ENCODE data around the gene TFR2.

DNA sequence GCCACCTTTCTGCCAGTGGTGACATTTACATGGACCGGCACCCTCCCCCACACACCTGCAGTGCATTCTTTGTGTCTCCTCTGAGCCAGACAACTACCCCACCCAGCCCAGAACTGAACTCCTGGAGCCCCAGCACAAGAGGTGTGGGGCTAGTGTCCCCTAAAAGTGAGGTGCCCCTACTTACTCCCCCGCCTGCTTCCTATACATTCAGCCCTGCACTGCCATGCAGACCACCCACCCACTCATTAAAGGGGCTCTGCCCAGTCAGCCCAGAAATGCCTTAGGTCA is 69.6 kb downstream of the TFR2 start:
- TF ChIP-seq, protein P1, sequence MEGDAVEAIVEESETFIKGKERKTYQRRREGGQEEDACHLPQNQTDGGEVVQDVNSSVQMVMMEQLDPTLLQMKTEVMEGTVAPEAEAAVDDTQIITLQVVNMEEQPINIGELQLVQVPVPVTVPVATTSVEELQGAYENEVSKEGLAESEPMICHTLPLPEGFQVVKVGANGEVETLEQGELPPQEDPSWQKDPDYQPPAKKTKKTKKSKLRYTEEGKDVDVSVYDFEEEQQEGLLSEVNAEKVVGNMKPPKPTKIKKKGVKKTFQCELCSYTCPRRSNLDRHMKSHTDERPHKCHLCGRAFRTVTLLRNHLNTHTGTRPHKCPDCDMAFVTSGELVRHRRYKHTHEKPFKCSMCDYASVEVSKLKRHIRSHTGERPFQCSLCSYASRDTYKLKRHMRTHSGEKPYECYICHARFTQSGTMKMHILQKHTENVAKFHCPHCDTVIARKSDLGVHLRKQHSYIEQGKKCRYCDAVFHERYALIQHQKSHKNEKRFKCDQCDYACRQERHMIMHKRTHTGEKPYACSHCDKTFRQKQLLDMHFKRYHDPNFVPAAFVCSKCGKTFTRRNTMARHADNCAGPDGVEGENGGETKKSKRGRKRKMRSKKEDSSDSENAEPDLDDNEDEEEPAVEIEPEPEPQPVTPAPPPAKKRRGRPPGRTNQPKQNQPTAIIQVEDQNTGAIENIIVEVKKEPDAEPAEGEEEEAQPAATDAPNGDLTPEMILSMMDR (IDR thresholded peaks at IDR 0.05; ENCODE audit: insufficient read depth, low read depth, low read length): no peak
- no peak for TF ChIP-seq EZH2 (IDR thresholded peaks at IDR 0.05; ENCODE audit: insufficient read depth, low read length)
